Neuron (in vitro differentiated cells): ENCODE measurements around the gene FCN3.

Experiments
- H2AFZ ChIP-seq: one replicate; pipeline ENCODE4 v1.6.1; 2013; ENCODE audit warnings: low read depth, mild to moderate bottlenecking, inconsistent platforms, low read length, moderate library complexity
- H3K27me3 ChIP-seq: one replicate; pipeline ENCODE4 v1.6.1; 2013; ENCODE audit warnings: low read length; ENCODE audit not compliant: insufficient read depth
- H3K36me3 ChIP-seq: one replicate; pipeline ENCODE4 v1.6.1; 2013; ENCODE audit warnings: low read length; ENCODE audit not compliant: insufficient read depth
- H3K4me1 ChIP-seq: one replicate; pipeline ENCODE4 v1.6.1; 2013; ENCODE audit warnings: low read length; ENCODE audit not compliant: insufficient read depth
- H3K4me3 ChIP-seq: 2 replicates; pipeline ENCODE4 v1.5.1; 2013; ENCODE audit warnings: mild to moderate bottlenecking, low read length, moderate library complexity
- H3K9me3 ChIP-seq: one replicate; pipeline ENCODE4 v1.6.1; 2013; ENCODE audit warnings: low read length

The FCN3 gene

GRCh38 chr1:27365372-27366112 is 9.1 kb downstream of the FCN3 start:
- Histone ChIP-seq H3K36me3 (no peaks in the 10 kb centered on the region), H3K27me3 (no peaks in the 10 kb centered on the region), H3K4me3 (peak overlapping the region; percentile 70), H3K9me3 (no peaks in the 10 kb centered on the region), H3K4me1 (peaks cover 16% of the 10 kb centered on the region), H2AFZ (peak overlapping the region; percentile 80)

- Histone ChIP-seq H3K27me3 (no peaks in the 10 kb centered on the region), H3K36me3 (no peaks in the 10 kb centered on the region), H3K9me3 (no peaks in the 10 kb centered on the region), H3K4me3 (peak overlapping the region; percentile 23), H2AFZ (no peak overlapping the region), H3K4me1 (peaks cover 16% of the 10 kb centered on the region)
Measured at GRCh38 chr1:27364696-27365371, 9.8 kb downstream of the FCN3 start.

DNA sequence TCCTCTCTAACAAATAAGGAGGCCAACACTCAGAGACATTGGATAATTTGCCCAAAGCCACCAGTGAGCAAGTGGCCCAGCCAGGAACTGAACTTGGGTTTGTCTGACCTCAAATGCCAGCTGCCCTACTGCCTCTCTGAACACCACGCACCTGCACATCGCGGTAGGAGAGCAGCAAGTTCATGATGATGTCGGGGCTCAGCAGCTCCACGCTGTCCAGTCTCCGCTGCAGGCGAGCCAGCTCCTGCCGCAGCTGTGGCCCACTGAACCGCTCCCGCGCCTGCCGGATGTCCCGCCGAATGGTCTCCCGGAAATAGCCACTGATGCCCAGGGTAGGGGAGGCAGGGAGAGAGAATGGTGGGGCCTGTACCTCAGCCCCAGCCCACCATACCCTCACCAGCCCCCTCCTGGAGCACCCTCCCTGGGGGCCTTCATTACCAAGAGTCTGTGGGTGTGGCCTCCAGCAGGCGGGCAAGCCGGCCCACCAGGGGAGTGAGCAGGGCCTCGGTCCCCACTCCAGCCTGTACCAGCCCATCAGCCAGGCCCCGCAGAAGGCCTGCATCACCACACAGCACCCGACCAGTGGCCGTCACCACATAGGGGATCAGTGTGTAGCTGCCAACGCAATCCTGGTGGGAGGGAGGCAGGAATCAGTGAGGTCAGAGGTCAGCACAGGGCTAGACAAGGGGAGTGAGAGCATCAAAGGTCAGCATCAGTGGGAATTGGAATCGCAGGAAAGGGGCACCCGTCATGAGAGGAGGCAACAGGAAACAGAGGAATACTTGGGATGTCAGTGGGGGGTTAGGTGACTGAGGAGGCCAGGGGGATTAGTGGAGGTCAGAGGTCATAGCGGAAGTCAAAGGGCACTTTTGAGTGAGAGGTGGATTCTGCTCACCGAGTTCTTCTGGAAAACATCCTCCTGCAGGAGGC is 10.6 kb downstream of the FCN3 start:
- no peak overlapping the region for H2AFZ ChIP-seq
- H3K4me3 ChIP-seq = no peak overlapping the region
- H3K27me3 ChIP-seq = no peaks in the 10 kb centered on the region
- H3K36me3 ChIP-seq = no peaks in the 10 kb centered on the region
- peaks cover 16% of the 10 kb centered on the region for H3K4me1 ChIP-seq
- no peaks in the 10 kb centered on the region for H3K9me3 ChIP-seq

DNA sequence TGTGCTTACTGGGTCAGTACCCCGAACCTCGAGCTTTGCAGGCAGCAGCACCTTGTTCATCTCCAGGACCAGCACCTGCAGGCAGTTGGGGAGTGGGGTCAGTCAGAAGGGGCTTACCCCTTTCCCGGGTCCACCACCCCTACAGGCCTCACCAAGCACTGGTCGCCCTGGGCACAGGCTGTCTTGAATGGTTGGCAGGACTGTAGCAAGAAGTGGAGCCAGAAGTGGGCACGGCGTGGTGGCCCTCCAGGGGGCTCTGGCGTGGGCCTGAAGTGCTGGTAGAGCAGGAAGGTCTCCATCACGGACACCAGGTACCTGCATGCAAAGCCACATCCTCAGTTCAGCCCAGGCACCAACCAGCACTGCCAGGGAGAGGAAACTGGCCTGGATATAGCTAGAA is 13.1 kb downstream of the FCN3 start:
- no peaks in the 10 kb centered on the region for H3K36me3 ChIP-seq
- H3K9me3 ChIP-seq = no peaks in the 10 kb centered on the region
- H3K27me3 ChIP-seq = no peaks in the 10 kb centered on the region
- H3K4me3 ChIP-seq = no peak overlapping the region
- peaks cover 8% of the 10 kb centered on the region for H3K4me1 ChIP-seq
- H2AFZ ChIP-seq = no peak overlapping the region

DNA sequence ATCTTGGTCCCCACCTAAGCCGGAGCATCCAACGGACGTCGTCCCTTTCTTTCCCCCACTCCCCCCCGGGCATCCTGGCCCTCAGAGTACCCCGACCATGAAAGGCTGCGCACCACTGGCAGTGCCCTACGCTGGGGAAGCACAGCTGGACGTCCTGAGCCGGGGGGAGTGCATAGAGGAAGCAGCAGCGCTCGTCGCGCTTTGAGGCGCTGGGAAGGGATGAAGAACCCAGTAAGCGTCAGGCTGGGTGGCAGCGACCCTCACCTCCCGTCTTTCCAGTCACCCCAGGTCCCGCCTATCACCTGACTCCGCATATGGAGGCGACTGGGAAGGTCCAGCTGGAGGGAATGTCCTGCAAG is 13.6 kb downstream of the FCN3 start:
- peaks cover 8% of the 10 kb centered on the region for H3K4me1 ChIP-seq
- H3K27me3 ChIP-seq = no peaks in the 10 kb centered on the region
- no peak overlapping the region for H3K4me3 ChIP-seq
- H3K9me3 ChIP-seq = no peaks in the 10 kb centered on the region
- no peak overlapping the region for H2AFZ ChIP-seq
- H3K36me3 ChIP-seq = no peaks in the 10 kb centered on the region

- H3K4me1 ChIP-seq = peaks cover 8% of the 10 kb centered on the region
- H3K36me3 ChIP-seq = peaks cover 6% of the 10 kb centered on the region
- no peak overlapping the region for H3K4me3 ChIP-seq
- no peaks in the 10 kb centered on the region for H3K9me3 ChIP-seq
- H2AFZ ChIP-seq = no peak overlapping the region
- H3K27me3 ChIP-seq = no peaks in the 10 kb centered on the region
Measured at GRCh38 chr1:27360159-27361043, 14.2 kb downstream of the FCN3 start.

DNA sequence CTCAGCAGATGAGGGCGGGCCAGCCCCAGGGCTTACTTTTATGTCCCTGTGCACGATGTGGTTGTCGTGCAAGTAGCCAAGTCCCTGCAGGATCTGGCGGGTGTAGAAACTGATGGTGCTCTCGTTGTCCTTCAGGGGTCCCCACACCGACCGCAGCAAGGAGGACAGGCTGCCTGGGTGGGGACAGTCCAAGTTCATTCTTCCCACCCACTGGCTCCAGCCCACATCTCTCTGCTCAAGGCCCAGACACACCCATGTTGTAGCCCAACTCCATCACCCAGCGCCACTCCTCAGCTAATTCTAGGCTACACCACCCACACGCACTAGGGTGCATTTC is 14.8 kb downstream of the FCN3 start:
- Histone ChIP-seq H3K4me3 (no peak overlapping the region), H3K36me3 (peaks cover 7% of the 10 kb centered on the region)

GRCh38 chr1:27358928-27359313 is 15.7 kb downstream of the FCN3 start:
- H3K36me3 ChIP-seq = peaks cover 7% of the 10 kb centered on the region
- H3K4me1 ChIP-seq = no peaks in the 10 kb centered on the region
- no peak overlapping the region for H3K4me3 ChIP-seq
- H2AFZ ChIP-seq = no peak overlapping the region
- H3K9me3 ChIP-seq = no peaks in the 10 kb centered on the region
- no peaks in the 10 kb centered on the region for H3K27me3 ChIP-seq

More for the DNA sequence above, 14.8 kb downstream of the FCN3 start:
- H3K27me3 ChIP-seq = no peaks in the 10 kb centered on the region
- peaks cover 3% of the 10 kb centered on the region for H3K4me1 ChIP-seq
- no peak overlapping the region for H2AFZ ChIP-seq
- H3K9me3 ChIP-seq = no peaks in the 10 kb centered on the region

- H3K4me3 ChIP-seq = no peak overlapping the region
- H3K27me3 ChIP-seq = no peaks in the 10 kb centered on the region
- H3K36me3 ChIP-seq = peaks cover 7% of the 10 kb centered on the region
- H3K4me1 ChIP-seq = no peaks in the 10 kb centered on the region
- no peaks in the 10 kb centered on the region for H3K9me3 ChIP-seq
- no peak overlapping the region for H2AFZ ChIP-seq
Measured at GRCh38 chr1:27358038-27358927, 16.3 kb downstream of the FCN3 start.

DNA sequence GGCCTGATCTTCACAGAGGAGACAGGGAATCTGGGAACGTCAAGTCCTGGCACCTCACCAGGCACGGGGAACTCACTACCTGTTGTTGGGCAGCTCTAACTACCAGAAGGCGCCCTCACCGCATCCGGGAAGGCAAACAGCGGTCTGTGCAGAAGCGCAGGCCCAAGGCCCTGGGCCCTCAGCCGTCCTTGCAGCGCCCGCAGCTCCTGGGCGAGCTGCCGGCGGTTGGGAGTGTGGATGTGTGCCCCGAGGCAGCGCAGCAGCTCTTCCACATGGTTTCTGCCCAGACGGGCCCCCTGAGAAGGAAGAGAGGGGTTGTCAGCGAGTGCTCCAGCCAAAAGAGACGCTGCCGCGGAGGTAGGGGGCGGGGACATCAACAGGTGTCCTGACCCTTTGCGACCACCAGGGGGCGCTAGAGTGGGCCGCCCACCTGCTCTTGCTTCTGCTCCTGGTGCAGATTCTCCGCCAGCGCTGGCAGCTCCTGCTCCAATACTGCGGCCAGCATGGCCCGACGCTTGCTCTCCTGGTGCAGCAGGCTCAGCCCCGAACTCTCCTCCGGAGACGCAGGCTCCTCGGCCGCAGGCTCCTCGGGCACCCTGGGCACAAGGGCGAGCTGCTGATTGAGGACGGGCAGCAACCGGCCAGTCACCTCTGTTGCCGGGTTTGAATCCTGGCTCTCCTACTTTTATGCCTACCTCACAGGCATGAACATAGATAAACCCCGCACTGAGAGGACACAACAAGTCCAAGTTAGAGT is 17.2 kb downstream of the FCN3 start:
- Histone ChIP-seq H3K27me3 (no peaks in the 10 kb centered on the region), H3K9me3 (no peaks in the 10 kb centered on the region), H2AFZ (no peak overlapping the region), H3K4me3 (no peak overlapping the region), H3K4me1 (no peaks in the 10 kb centered on the region), H3K36me3 (peaks cover 7% of the 10 kb centered on the region)

DNA sequence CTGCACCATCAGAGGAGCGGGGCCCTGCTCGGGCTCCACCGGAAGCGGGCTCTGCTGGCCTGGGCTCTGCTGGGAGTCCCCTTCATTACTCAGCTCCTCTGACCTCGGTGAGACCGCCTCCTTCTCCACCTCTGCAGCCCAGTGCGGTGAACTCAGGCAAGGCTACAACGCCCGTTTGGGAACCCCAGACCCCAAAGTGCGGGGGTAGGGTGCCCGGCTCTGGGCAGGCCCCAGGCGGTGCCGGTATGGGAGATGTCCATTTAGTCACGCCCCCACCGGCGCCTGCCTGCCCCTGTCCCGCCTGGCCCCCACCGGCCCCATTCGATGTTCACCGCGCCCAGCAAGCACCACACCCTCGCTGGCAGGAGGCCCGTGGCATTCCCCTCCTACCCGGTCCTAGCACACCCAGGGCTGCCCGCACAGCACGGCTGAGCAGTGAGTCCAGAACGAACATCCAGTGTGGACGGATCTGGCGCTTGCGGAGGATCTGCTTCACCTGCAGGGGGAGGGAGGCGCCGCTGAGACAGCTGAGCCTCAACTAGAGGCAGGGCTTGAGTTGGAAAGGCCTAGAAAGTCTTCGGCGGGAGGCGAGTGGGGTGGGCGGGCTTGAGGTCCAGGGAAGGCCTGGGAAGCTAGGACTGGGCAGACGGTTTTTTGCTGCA is 17.9 kb downstream of the FCN3 start:
- Histone ChIP-seq H3K27me3 (no peaks in the 10 kb centered on the region), H2AFZ (no peak overlapping the region), H3K4me3 (no peak overlapping the region), H3K9me3 (no peaks in the 10 kb centered on the region), H3K36me3 (peaks cover 7% of the 10 kb centered on the region), H3K4me1 (no peaks in the 10 kb centered on the region)
